GM23338 (cell line): ENCODE results near the gene TRAIP. TPM values are rescaled to one million over a fixed set of nuclear protein-coding genes. Genes with fewer than 3 reads are reported as not detected.

Source experiments
- ATAC-seq: fragments of 200-7000 bp; cut with Tn5 transposase; 3 replicates; pipeline ENCODE4 v1.9.1; 2020
- DNase-seq: peaks from one replicate; pipeline ENCODE4 v3.0.0-alpha.2; 2015; ENCODE audit warnings: low spot score
- H2AFZ ChIP-seq: fragments of 200-600 bp; sonication (generic); 2 replicates; pipeline ENCODE4 v1.8.0; 2016; ENCODE audit warnings: antibody characterized with exemption, mild to moderate bottlenecking, moderate library complexity
- H3F3A ChIP-seq: fragments of 200-600 bp; sonication (generic); replicated peaks from 2 replicates; pipeline ENCODE4 v1.8.0; 2017; ENCODE audit warnings: antibody characterized with exemption, mixed run types, low read depth
- H3K27ac ChIP-seq: fragments of 200-600 bp; sonication (generic); 2 replicates; pipeline ENCODE4 v1.6.1; 2016; ENCODE audit warnings: low read depth
- H3K27me3 ChIP-seq: fragments of 200-600 bp; sonication (generic); 2 replicates; pipeline ENCODE4 v1.8.0; 2016; ENCODE audit warnings: mild to moderate bottlenecking, mixed run types, moderate library complexity; ENCODE audit not compliant: insufficient read depth
- H3K36me3 ChIP-seq: fragments of 200-600 bp; sonication (generic); 2 replicates; pipeline ENCODE4 v1.8.0; 2016; ENCODE audit warnings: mild to moderate bottlenecking; ENCODE audit not compliant: insufficient read depth
- H3K4me1 ChIP-seq: fragments of 200-600 bp; sonication (generic); 2 replicates; pipeline ENCODE4 v1.8.0; 2016; ENCODE audit warnings: mild to moderate bottlenecking, moderate library complexity; ENCODE audit not compliant: insufficient read depth
- H3K4me2 ChIP-seq: fragments of 200-600 bp; sonication (generic); 2 replicates; pipeline ENCODE4 v1.7.1; 2017; ENCODE audit warnings: mixed run types
- H3K4me3 ChIP-seq: fragments of 200-600 bp; sonication (generic); 2 replicates; pipeline ENCODE4 v1.6.1; 2016; ENCODE audit warnings: mixed run types
- H3K79me2 ChIP-seq: fragments of 200-600 bp; sonication (generic); replicated peaks from 2 replicates; pipeline ENCODE4 v1.8.0; 2017; ENCODE audit warnings: mild to moderate bottlenecking; ENCODE audit not compliant: insufficient read depth
- H3K9me2 ChIP-seq: fragments of 200-600 bp; sonication (generic); 2 replicates; pipeline ENCODE4 v1.8.0; 2017; ENCODE audit not compliant: insufficient read depth
- H4K20me1 ChIP-seq: fragments of 200-600 bp; sonication (generic); replicated peaks from 2 replicates; pipeline ENCODE4 v1.8.0; 2017; ENCODE audit warnings: mild to moderate bottlenecking; ENCODE audit not compliant: insufficient read depth
- H3K27ac Mint-ChIP-seq: 2 replicates; pipeline ENCODE4 v1.8.0; 2020; ENCODE audit warnings: inconsistent platforms, mild to moderate bottlenecking, moderate library complexity, mixed read lengths
- H3K27me3 Mint-ChIP-seq: 3 replicates; pipeline ENCODE4 v1.8.0; 2022; ENCODE audit warnings: low read depth, mild to moderate bottlenecking, moderate library complexity, mixed read lengths, inconsistent platforms; ENCODE audit not compliant: insufficient read depth, poor library complexity
- H3K36me3 Mint-ChIP-seq: 3 replicates; pipeline ENCODE4 v1.8.0; 2021; ENCODE audit warnings: low read depth, mild to moderate bottlenecking, inconsistent platforms, moderate library complexity, mixed read lengths
- H3K4me1 Mint-ChIP-seq: 3 replicates; pipeline ENCODE4 v1.8.0; 2020; ENCODE audit warnings: mild to moderate bottlenecking, inconsistent platforms, mixed read lengths
- H3K4me3 Mint-ChIP-seq: 3 replicates; pipeline ENCODE4 v1.8.0; 2021; ENCODE audit warnings: moderate library complexity, mild to moderate bottlenecking, inconsistent platforms, mixed read lengths
- H3K9me3 Mint-ChIP-seq: 3 replicates; pipeline ENCODE4 v1.8.0; 2020; ENCODE audit warnings: moderate library complexity, mild to moderate bottlenecking, inconsistent platforms, mixed read lengths
- CREB1 ChIP-seq: fragments of 250-450 bp; sonication (Bioruptor Pico); IDR thresholded peaks from 2 replicates; pipeline ENCODE4 v1.5.0; 2020; ENCODE audit warnings: low read depth, mild to moderate bottlenecking, moderate library complexity
- EZH2 ChIP-seq: fragments of 200-600 bp; sonication (generic); IDR thresholded peaks from one replicate; pipeline ENCODE4 v1.8.0; 2017; ENCODE audit warnings: antibody characterized with exemption, mild to moderate bottlenecking, low read depth; ENCODE audit not compliant: unreplicated experiment
- EZH2phosphoT487 ChIP-seq: fragments of 200-600 bp; sonication (generic); IDR thresholded peaks from one replicate; pipeline ENCODE4 v1.8.1; 2018; ENCODE audit warnings: antibody characterized with exemption; ENCODE audit not compliant: unreplicated experiment
- JUNB ChIP-seq: IDR thresholded peaks from one replicate; pipeline ENCODE4 v1.6.1; 2016; ENCODE audit warnings: antibody characterized with exemption; ENCODE audit not compliant: unreplicated experiment
- NANOG ChIP-seq: IDR thresholded peaks from 2 replicates; pipeline ENCODE4 v1.6.1; 2016; ENCODE audit warnings: antibody characterized with exemption, borderline replicate concordance
- POLR2AphosphoS5 ChIP-seq: IDR thresholded peaks from 2 replicates; pipeline ENCODE4 v1.6.1; 2016; ENCODE audit warnings: antibody characterized with exemption, low read depth
- STAT1 ChIP-seq: IDR thresholded peaks from one replicate; pipeline ENCODE4 v1.6.1; 2016; ENCODE audit warnings: antibody characterized with exemption; ENCODE audit not compliant: unreplicated experiment
- ZNF114 ChIP-seq: fragments of 250-450 bp; sonication (Bioruptor Pico); IDR thresholded peaks from 2 replicates; pipeline ENCODE4 v1.5.0; 2020; ENCODE audit warnings: mild to moderate bottlenecking, moderate library complexity
- ZNF331 ChIP-seq: fragments of 250-450 bp; sonication (Bioruptor Pico); IDR thresholded peaks from 2 replicates; pipeline ENCODE4 v1.5.0; 2020; ENCODE audit warnings: low read depth, mild to moderate bottlenecking, moderate library complexity
- polyA plus RNA-seq: library from polyadenylated mRNA; unstranded; fragments of >200 nt; fragmentation: Nextera tagmentation; extraction: Ambion mirVana; gene quantifications from 2 replicates; pipeline ENCODE4 v1.2.1, GENCODE V29; 2016
- total RNA-seq: library from RNA; depleted of rRNA; stranded (reverse); fragments of >200 nt; shearing (Covaris generic); gene quantifications from 2 replicates; pipeline ENCODE4 v1.2.3, GENCODE V29; 2014
- TF ChIP-seq, protein P1 (sequence below), 2 experiments: fragments of 200-600 bp in 1 of 2; sonication (generic) in 1 of 2; conservative IDR thresholded peaks; 2 replicates each; pipeline versions ENCODE4 v1.5.1 to v1.6.1; 2016 to 2017; ENCODE audit warnings: antibody characterized with exemption in 2 of 2, low read depth in 2 of 2, mild to moderate bottlenecking in 2 of 2, moderate library complexity in 1 of 2
- TF ChIP-seq, protein P2 (sequence below): IDR thresholded peaks from 2 replicates; pipeline ENCODE4 v1.6.1; 2016; ENCODE audit warnings: antibody characterized with exemption
- TF ChIP-seq, protein P3 (sequence below): IDR thresholded peaks from one replicate; pipeline ENCODE4 v1.6.1; 2018; ENCODE audit warnings: antibody characterized with exemption; ENCODE audit not compliant: unreplicated experiment
- TF ChIP-seq, protein P4 (sequence below): fragments of 250-450 bp; sonication (Bioruptor Pico); IDR thresholded peaks from 2 replicates; pipeline ENCODE4 v1.5.0; 2020; ENCODE audit warnings: mild to moderate bottlenecking, moderate library complexity

Gene TRAIP
- total and polyA plus RNA-seq, 2 experiments from 2014 or later: 15.3 to 16.6 TPM

DNA sequence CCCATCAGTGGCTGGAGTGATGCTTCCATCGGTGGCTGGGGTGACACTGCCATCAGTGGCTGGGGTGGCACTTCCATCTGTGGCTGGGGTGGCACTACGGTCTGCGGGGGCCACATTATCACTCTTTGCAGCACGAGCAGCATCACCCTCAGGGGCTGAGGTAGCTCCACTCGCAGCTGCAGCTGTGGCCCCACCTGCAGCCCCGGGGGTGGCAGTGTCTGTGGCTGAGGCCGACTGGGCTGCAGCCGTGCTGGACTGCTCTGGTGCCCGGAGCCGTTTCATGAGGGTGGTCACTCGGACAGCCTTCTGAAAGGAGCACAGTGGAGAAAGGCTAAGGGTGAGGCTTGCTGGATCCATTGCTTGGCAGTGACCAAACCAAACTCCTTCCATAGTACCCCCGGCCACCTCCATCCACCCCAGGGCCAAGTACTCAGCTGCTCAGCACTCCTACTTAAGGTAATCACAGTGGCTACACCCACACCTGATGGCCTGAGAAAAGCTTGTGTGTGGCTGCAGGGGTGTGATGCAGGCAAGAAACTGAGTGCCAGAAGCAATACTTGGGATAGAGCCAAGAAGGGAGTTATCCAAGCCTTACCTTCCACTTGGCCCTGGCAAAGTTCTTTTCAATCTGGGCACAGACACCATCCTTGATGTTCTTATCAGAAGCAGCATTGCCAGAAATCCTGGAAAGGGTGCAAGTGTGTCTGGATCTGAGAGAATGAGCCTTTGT lies 3.4 kb upstream of the TRAIP start:
- ATAC-seq (no peak), DNase-seq (no peak)
- Mint-ChIP-seq H3K9me3 (no peaks in the 10 kb centered on the region), H3K4me3 (no peak overlapping the region), H3K27me3 (peaks cover 6% of the 10 kb centered on the region), H3K4me1 (peaks cover 14% of the 10 kb centered on the region; the same call in 2 of the 3 replicates), H3K36me3 (peaks cover 22% of the 10 kb centered on the region), H3K27ac (no peak overlapping the region)
- H4K20me1 ChIP-seq: no peaks in the 10 kb centered on the region; the same call in 1 of the 2 replicates
- H3K79me2 ChIP-seq: peaks cover 32% of the 10 kb centered on the region
- H2AFZ ChIP-seq: no peak overlapping the region
- H3K9me2 ChIP-seq: no peaks in the 10 kb centered on the region
- H3K4me2 ChIP-seq: no peak overlapping the region
- no peak overlapping the region for H3K27ac ChIP-seq
- H3K4me3 ChIP-seq: no peak overlapping the region
- no peak for TF ChIP-seq CREB1
- TF ChIP-seq, protein P1, sequence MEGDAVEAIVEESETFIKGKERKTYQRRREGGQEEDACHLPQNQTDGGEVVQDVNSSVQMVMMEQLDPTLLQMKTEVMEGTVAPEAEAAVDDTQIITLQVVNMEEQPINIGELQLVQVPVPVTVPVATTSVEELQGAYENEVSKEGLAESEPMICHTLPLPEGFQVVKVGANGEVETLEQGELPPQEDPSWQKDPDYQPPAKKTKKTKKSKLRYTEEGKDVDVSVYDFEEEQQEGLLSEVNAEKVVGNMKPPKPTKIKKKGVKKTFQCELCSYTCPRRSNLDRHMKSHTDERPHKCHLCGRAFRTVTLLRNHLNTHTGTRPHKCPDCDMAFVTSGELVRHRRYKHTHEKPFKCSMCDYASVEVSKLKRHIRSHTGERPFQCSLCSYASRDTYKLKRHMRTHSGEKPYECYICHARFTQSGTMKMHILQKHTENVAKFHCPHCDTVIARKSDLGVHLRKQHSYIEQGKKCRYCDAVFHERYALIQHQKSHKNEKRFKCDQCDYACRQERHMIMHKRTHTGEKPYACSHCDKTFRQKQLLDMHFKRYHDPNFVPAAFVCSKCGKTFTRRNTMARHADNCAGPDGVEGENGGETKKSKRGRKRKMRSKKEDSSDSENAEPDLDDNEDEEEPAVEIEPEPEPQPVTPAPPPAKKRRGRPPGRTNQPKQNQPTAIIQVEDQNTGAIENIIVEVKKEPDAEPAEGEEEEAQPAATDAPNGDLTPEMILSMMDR (conservative IDR thresholded peaks at IDR 0.05; ENCODE audit: low read depth in 2 of 2): no peak
- TF ChIP-seq, protein P2, sequence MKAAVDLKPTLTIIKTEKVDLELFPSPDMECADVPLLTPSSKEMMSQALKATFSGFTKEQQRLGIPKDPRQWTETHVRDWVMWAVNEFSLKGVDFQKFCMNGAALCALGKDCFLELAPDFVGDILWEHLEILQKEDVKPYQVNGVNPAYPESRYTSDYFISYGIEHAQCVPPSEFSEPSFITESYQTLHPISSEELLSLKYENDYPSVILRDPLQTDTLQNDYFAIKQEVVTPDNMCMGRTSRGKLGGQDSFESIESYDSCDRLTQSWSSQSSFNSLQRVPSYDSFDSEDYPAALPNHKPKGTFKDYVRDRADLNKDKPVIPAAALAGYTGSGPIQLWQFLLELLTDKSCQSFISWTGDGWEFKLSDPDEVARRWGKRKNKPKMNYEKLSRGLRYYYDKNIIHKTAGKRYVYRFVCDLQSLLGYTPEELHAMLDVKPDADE: no peak
- TF ChIP-seq, protein P3, sequence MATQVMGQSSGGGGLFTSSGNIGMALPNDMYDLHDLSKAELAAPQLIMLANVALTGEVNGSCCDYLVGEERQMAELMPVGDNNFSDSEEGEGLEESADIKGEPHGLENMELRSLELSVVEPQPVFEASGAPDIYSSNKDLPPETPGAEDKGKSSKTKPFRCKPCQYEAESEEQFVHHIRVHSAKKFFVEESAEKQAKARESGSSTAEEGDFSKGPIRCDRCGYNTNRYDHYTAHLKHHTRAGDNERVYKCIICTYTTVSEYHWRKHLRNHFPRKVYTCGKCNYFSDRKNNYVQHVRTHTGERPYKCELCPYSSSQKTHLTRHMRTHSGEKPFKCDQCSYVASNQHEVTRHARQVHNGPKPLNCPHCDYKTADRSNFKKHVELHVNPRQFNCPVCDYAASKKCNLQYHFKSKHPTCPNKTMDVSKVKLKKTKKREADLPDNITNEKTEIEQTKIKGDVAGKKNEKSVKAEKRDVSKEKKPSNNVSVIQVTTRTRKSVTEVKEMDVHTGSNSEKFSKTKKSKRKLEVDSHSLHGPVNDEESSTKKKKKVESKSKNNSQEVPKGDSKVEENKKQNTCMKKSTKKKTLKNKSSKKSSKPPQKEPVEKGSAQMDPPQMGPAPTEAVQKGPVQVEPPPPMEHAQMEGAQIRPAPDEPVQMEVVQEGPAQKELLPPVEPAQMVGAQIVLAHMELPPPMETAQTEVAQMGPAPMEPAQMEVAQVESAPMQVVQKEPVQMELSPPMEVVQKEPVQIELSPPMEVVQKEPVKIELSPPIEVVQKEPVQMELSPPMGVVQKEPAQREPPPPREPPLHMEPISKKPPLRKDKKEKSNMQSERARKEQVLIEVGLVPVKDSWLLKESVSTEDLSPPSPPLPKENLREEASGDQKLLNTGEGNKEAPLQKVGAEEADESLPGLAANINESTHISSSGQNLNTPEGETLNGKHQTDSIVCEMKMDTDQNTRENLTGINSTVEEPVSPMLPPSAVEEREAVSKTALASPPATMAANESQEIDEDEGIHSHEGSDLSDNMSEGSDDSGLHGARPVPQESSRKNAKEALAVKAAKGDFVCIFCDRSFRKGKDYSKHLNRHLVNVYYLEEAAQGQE: no peak
- no peak for TF ChIP-seq EZH2
- TF ChIP-seq JUNB: no peak
- TF ChIP-seq, protein P4, sequence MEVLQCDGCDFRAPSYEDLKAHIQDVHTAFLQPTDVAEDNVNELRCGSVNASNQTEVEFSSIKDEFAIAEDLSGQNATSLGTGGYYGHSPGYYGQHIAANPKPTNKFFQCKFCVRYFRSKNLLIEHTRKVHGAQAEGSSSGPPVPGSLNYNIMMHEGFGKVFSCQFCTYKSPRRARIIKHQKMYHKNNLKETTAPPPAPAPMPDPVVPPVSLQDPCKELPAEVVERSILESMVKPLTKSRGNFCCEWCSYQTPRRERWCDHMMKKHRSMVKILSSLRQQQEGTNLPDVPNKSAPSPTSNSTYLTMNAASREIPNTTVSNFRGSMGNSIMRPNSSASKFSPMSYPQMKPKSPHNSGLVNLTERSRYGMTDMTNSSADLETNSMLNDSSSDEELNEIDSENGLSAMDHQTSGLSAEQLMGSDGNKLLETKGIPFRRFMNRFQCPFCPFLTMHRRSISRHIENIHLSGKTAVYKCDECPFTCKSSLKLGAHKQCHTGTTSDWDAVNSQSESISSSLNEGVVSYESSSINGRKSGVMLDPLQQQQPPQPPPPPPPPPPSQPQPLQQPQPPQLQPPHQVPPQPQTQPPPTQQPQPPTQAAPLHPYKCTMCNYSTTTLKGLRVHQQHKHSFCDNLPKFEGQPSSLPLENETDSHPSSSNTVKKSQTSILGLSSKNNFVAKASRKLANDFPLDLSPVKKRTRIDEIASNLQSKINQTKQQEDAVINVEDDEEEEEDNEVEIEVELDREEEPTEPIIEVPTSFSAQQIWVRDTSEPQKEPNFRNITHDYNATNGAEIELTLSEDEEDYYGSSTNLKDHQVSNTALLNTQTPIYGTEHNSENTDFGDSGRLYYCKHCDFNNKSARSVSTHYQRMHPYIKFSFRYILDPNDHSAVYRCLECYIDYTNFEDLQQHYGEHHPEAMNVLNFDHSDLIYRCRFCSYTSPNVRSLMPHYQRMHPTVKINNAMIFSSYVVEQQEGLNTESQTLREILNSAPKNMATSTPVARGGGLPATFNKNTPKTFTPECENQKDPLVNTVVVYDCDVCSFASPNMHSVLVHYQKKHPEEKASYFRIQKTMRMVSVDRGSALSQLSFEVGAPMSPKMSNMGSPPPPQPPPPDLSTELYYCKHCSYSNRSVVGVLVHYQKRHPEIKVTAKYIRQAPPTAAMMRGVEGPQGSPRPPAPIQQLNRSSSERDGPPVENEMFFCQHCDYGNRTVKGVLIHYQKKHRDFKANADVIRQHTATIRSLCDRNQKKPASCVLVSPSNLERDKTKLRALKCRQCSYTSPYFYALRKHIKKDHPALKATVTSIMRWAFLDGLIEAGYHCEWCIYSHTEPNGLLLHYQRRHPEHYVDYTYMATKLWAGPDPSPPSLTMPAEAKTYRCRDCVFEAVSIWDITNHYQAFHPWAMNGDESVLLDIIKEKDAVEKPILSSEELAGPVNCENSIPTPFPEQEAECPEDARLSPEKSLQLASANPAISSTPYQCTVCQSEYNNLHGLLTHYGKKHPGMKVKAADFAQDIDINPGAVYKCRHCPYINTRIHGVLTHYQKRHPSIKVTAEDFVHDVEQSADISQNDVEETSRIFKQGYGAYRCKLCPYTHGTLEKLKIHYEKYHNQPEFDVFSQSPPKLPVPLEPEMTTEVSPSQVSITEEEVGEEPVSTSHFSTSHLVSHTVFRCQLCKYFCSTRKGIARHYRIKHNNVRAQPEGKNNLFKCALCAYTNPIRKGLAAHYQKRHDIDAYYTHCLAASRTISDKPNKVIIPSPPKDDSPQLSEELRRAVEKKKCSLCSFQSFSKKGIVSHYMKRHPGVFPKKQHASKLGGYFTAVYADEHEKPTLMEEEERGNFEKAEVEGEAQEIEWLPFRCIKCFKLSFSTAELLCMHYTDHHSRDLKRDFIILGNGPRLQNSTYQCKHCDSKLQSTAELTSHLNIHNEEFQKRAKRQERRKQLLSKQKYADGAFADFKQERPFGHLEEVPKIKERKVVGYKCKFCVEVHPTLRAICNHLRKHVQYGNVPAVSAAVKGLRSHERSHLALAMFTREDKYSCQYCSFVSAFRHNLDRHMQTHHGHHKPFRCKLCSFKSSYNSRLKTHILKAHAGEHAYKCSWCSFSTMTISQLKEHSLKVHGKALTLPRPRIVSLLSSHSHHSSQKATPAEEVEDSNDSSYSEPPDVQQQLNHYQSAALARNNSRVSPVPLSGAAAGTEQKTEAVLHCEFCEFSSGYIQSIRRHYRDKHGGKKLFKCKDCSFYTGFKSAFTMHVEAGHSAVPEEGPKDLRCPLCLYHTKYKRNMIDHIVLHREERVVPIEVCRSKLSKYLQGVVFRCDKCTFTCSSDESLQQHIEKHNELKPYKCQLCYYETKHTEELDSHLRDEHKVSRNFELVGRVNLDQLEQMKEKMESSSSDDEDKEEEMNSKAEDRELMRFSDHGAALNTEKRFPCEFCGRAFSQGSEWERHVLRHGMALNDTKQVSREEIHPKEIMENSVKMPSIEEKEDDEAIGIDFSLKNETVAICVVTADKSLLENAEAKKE: no peak
- no peak for TF ChIP-seq STAT1
- TF ChIP-seq EZH2phosphoT487: no peak
- TF ChIP-seq NANOG: no peak
- no peak for TF ChIP-seq ZNF331 (CRISPR knock-in tag)
- TF ChIP-seq POLR2AphosphoS5: no peak
- no peak for TF ChIP-seq ZNF114 (CRISPR knock-in tag)
- H3K27me3 ChIP-seq: no peaks in the 10 kb centered on the region
- 0 out of 2 replicates have a peak, but pooled peaks cover 4% of the 10 kb centered on the region for H3K36me3 ChIP-seq
- H3F3A ChIP-seq: peaks cover 7% of the 10 kb centered on the region; the same call in 1 of the 2 replicates
- peaks cover 11% of the 10 kb centered on the region; the same call in 1 of the 2 replicates for H3K4me1 ChIP-seq
